SK-MEL-5 (cell line): ENCODE data around the gene RAET1G. TPM values are rescaled to one million over a fixed set of nuclear protein-coding genes. Genes with fewer than 3 reads are reported as not detected.
"Not testable (repeated sequence)": the region's sequence is repeated elsewhere in the genome, so short reads cannot be mapped to it uniquely, and the experiment has no call there.

Experiments used
- DNase-seq: peaks from one replicate; pipeline ENCODE4 v3.0.0-alpha.2; 2016; ENCODE audit warnings: low read depth, low spot score
- in situ Hi-C: cut with HindIII; loops from 2 replicates; pipeline ENCODE4 v1.10.0; 2016; ENCODE audit warnings: low sequenced_read_pairs, high pct_unique_total_duplicates, low pct_unique_long_range_greater_than_20kb
- total RNA-seq: library from RNA; depleted of rRNA; stranded (reverse); fragments of >200 nt; shearing (Covaris generic); gene quantifications from 2 replicates; pipeline ENCODE4 v1.2.3, GENCODE V29; 2014

Gene RAET1G
- total RNA-seq, 1 experiment from 2014 or later = not detected

DNA sequence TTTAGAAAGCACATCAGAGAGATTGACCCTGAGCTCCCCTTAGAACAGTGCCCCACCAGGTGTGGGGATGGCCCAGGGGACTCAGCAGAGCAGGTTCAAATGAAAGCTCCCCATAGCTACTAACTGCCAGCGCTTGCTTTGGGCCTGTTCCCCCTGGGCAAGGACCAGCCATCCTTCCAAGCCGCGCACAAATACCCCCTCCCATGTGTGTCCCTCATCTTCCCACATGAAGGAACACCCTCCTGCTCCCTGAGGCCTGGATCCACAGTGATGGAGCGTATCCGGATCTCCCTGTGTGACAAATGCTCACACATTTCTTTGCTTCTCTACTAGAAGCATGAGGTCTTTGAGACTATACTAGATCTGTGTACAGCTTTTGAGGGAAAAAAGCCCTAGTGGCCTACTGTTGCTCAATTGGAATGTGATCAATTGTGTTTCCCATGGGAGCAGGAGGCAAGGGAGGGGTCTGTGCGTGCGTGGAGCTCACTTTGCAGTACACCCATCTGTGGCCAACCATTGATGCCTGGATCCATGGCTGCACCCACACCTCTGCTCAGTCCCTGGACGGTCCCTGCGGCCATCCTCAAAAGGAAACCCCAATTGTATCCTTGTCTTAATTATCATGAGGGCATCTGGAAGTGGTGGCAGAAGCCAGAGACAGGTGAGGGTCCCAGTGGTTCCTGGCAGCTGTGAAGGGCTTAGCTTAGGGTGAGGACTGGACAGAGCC is 1.4 kb upstream of the RAET1G start:
- in situ Hi-C loops = no loop called here
- no peak for DNase-seq

DNA sequence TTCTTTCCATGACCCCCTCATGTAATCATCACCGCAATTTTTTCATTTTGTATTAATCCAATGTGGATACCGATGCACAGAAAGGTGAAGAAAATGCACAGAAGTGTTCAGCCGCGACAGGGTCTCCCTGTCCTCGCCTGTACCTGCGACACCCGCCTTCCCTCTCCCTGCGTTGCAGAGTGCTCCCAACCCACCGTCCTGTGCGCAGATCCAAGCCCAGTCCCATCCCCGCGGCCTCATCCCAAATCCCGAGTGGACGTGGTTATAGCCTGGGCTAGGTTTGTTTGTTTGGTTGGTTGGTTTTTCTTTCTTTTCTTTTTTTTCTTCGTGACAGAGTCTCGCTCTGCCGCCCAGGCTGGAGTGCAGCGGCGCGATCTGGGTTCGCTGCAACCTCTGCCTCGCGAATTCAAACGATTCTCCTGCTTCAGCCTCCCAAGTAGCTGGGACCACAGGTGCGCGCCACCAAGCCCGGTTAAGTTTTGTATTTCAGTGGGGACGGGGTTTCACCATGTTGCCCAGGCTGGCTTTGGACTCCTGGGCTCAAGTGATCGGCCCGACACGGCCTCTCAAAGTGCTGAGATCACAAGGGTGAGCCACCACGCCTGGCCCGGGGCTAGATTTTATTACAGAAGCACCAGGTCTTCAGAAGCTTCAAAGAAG is 536 bp upstream of the RAET1G start:
- in situ Hi-C loops = no loop called here
- no peak for DNase-seq

DNA sequence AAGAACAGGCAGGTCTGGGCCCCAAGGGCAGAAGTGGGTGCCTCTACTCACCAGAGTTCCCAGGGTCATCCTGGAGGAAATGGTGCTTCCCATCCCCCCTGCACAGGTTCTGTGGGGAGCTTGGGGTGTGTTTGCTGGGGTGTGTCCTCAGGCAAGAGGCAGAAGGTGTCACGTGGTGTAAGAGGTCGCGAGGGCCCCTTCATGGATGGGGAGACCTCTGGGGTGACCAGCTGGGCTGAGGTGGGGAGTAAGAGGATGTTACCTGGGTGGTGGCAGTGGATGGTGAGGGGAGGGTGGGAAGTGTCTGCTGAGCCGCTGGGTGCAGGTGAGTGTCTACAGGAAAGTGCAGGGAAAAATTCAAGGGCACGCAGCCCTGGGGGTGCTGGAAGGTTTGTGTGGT is 830 bp downstream of the RAET1G start:
- DNase-seq, in situ Hi-C loops: not testable (repeated sequence)

DNA sequence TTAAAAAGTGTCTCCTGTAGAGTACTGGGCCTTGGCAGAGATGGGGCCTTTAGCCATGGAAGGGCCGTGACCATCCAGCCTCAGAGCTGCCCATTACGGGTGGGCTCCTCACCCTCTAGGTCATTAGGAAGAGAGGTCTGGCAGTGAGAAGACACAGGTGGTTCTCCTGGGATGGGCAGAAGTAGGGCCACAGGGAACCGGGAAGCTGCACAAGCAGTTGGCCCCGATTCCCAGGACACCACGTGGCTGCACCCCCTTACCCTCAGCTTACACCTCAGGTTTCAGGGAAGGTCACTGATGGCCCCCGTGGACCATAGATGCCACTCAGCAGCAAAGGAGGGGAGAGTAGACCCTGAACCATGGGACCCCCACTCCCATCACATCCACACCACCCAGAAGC is 1.6 kb downstream of the RAET1G start:
- no peak for DNase-seq
- in situ Hi-C loops = no loop called here

DNA sequence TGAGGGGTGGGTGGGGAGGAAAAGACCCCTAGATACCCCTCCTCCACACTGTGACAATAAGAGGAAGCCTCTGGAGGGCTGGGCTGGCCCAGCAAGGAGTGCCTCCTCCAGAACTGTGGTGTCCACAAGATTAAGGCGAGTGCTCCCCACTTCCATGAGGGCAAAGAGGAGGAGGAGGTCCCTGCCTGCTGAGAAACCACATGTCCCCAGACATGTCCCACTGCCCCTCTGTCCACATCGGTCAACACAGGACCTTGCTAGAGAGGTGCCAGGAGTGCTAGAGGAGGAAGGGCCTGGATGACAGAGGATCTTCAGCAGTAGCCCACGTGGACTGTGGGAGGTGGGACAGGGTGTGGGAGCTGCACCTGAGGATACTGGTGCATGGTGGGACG is 3.1 kb downstream of the RAET1G start:
- in situ Hi-C loops = no loop called here
- no peak for DNase-seq

DNA sequence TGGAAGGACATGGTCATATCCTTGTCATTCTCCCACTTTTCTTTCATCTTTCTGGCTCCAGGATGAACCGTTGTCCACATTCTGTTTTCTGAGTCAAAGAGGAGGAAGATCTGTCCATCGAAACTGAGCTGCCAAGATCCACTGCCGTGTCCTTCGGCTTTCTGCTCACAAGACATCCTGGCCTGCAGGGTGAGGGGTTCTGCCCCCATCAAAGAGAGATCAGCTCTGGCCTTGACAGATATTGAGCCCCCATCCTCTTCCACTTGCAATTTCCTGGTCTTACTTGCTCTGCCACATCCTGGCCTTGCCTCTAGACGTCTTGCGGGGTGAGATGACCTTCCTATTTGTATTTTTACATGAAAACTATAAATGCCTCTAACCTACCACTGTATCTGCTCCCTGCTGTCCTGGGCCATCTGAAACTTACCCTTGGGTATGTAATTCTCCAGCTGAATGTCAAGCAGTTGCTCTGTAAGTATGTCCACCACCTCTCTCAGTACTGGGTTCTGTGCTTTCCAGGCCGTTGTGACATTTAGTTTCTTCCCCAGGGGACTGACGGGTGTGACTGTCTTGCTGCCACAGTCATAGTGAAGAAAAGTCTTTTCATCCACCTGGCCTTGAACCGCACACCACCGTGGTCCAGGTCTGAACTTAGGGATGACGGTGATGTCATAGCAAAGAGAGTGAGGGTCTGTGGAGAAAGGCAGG is 3.6 kb downstream of the RAET1G start:
- DNase-seq, in situ Hi-C loops: not testable (repeated sequence)

DNA sequence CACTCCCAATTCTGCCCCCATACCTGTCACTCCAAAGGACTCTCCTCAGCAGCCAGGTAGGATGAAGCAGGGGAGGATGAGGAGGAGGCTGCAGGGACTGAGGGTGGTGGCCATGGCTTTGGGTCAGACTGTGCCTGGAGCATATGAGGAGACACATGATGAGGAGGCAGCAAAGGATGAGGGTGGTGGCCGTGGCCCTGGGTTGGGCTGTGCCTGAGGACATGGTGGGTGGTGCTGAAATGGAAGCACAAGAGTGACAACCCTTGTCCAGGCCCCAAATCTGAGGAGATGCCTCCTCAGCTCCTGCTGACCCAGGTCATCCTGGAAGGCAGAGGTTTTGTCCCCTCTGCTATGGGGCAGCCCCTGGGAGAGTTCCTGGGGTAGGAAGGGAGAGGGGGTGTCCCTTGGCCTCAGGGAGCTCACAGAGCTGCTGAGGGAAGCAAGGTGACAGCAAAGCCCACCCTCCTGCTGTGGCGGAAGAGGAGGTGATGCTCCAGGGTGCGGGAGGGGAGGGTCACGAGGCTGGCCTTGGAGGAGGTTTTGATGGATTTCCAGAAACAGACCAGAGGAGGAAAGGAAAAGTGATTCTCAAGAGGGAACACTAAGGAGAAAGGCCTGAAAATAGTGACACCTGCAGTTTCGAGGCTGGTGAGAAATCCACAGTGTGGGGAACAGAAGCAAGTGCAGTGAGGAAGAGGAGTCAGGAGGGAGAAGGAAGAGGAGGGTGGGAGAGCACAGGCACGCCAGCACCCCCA is 4.6 kb downstream of the RAET1G start:
- in situ Hi-C loops = no loop called here
- no peak for DNase-seq

DNA sequence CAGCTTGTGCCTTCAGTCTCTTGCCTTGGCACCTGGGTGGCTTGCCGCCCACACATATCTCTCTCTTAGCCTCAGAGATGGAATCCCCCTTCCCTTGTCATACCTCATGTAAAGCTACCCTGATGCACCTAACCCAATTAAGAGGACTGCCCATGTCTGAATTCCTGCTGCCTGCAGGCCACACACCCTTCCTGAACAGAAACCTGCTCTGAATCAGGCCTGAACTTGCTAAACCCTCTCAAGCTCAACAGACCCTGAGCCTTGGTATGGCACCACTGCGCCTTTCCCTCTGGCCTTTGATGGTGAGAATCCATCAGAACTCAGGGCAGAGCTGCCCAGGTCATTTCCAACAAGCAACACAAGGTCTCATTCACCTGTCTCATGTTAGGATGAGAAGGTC is 5.2 kb downstream of the RAET1G start:
- in situ Hi-C loops = no loop called here
- no peak for DNase-seq

DNA sequence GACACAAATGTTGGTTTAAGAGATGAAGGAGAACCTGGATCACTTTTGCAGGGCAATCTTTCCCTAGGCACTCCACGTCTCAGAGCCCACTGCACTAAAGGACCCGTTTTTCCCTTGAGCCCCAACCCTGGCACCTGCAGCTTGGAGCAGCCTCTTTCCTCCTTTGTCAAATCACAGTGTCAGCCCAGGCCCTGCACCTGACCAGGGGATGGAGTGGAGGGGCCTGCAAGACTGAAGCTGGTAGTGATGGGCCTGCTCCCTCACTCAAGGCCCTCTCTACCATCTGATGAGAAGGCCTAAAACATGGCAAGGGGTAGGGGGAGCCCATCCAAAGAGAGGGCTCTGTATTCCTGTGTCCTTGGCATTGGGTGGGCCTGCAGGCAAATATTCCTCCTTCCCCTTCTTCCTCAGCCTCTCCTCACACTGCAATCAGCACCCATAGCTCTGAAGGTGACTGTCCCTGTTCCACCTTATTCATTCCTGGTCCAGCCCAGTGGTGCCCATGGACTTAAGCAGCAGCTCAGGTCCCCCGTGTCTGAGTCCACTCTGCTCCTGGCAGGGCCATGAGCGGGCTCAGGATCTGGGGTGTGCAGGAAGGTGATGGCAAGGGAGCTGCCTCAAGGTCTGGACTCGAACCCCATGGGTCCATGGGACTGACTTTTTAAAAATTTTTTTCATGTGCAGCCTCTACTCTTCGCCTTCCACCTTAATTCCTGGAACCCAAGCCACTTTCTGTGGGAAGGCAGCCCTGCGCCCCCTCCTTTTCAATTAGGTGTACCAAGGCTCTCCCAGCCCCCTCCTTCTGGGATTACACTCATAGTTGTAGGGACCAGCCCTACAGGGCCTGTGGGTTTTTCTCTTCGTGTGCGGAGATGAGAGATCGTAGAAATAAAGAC is 6.7 kb downstream of the RAET1G start:
- in situ Hi-C loops = no loop called here
- DNase-seq = no peak

DNA sequence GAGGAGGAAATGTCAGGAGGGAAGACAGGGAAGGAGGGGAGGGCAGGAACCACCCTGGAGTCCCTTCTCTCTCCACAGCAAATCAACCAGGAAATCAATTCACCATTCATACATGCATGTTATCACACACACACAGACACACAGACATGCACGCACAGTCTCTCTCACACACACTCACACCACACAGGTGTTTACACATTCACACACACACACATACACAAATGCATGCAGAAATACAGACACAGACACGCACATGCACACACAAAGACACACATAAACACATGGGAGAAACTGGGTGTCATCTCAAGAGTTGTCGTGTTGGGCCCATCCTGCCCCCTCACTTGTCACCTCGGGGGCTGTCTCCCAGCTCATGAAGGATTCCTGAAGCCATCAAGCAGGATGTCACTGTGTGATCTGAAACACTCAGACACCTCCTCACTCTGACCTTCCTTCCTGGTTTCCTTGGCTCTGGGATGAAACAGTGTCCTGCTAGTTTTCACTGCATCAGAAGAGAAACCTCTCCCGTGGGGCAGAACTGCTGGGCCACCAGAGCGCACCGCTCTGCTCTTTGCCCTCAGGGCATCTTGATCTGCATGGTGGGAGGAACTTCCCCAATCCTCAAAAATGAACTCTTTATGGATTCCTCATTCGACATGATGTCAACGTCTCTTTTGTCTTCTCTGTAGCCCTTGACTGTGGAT is 9.2 kb downstream of the RAET1G start:
- in situ Hi-C loops = no loop called here

DNA sequence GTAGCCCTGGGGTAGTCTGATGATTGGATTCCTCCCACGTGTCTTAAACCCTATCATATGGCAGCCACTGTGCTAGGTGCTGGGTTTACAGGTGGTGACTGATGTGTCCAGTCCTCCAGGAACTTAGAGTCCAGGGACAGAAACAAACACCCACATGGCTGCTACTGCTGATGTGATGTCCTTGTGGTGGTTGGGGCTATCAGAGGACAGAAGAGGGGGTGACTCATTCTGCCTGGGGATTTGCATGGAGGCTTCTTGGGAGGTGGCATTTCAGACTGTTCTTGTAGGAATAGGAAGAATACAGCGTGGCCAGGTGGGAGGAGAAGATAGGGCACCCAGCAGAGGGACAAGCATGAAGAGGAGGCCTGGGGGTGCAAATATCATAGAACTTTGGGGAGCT is 9.8 kb downstream of the RAET1G start:
- in situ Hi-C loops = no loop called here
- no peak for DNase-seq

More for the DNA sequence above, 9.2 kb downstream of the RAET1G start:
- no peak for DNase-seq

DNA sequence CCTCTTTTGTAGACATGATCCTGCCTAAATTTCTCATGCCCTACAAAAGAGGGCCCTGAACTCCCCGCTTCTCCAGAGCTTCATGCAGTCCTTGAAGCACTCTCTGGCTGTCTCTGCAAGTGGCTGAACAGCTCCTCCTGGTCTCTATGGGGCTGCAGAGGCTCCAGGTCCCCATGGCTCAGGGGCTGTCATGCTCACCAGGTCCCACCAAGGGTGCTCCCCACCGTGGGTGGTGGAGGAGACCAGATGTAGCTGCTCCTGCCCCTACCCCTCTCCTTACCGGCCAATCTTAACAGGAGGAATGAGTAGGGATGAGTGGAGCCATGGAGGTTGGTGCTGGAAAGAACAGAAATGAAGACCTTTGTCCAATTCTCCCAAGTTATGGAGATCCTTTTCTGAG is 10.2 kb downstream of the RAET1G start:
- in situ Hi-C loops, DNase-seq: not testable (repeated sequence)

DNA sequence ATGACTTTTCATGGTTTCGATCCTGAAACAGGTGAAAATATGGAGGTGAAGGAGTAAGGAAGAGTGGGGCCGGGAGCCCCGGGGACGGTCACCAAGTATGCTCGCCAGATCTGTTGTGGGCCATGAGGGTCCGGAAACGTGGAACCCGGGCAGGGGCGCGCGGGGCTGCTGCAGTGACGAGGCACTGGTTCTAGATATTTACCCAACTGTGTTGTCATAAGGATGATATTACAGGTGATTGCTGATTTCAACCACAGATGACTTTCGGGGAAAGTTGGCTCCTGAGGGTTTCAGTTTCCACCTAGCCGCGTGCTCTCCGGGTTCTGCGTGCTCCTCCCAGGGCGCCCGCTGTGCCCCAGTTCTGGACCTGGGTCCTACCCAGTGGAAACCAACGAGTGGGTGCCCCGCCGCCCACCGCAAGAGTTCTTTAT is 12.2 kb downstream of the RAET1G start:
- in situ Hi-C loops = no loop called here
- DNase-seq = no peak

DNA sequence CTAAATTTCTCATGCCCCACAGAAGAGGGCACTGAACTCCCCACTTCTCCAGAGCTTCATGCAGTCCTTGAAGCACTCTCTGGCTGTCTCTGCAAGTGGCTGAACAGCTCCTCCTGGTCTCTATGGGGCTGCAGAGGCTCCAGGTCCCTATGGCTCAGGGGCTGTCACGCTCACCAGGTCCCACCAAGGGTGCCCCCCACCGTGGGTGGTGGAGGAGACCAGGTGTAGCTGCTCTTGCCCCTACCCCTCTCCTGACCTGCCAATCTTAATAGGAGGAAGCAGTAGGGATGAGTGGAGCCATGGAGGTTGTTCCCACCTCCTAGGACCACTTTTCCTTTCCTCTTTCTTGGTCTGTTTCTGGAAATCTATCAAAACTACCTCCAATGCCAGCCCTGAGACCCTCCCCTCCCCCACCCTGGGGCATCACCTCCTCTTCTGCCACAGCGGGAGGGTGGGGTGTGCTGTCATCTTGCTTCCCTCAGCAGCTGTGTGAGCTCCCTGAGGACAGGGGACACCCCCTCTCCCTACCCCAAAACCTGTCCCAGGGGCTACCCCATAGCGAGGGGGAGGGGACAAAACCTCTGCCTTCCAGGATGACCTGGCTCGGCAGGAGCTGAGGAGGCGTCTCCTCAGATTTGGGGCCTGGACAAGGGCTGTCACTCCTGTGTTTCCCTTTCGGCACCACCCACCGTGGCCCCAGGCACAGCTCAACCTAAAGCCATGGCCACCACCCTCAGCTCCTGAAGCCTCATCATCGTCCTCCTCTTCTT is 13.0 kb downstream of the RAET1G start:
- in situ Hi-C loops = no loop called here
- DNase-seq = no peak

DNA sequence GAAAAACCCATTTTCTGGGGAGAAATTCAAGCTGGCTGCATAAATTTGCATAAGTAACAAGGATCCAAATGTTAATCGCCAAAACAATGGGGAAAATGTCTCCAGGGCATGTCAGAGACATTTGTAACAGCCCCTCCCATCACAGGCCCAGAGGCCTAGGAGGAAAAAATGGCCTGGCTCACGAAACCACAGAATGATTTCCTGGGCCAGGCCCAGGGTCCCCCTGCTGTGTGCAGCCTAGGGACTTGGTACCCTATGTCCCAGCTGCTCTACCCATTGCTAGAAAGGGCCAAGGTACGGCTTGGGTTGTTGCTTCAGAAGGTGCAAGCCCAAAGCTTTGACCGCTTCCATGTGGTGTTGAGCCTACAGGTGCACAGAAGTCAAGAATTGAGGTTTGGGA is 14.4 kb downstream of the RAET1G start:
- DNase-seq, in situ Hi-C loops: not testable (repeated sequence)

DNA sequence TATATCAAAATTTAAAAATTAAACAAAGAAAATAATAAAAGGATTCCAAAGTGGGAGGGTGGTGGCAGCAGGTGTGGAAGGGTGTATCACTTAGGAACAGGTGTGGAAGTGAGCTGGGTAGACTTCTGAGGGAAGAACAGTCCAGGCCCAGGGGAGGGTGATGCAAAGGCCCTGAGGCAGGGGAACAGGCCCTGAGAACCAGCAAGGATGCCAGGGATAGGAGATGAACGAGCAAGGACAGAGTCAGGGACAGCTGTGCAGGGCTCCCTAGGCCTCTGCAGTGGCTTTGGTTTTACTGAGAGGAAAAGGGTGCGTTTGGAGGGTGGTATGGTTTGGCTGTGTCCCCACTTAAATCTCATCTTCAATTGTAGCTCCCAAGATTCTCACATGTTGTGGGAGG is 15.6 kb downstream of the RAET1G start:
- in situ Hi-C loops = no loop called here

More for the DNA sequence above, 15.6 kb downstream of the RAET1G start:
- no peak for DNase-seq
